HepG2 (cell line): Measurements from ENCODE around the gene CTRL. TPM values are rescaled to one million over a fixed set of nuclear protein-coding genes. Genes with fewer than 3 reads are reported as not detected.
A peak's percentile ranks its signal among the peaks of the same experiment; 100 is the strongest.

Source experiments
- BRD4 ChIP-seq: sonication (generic); formaldehyde crosslinking; IDR thresholded peaks from 2 replicates; pipeline ENCODE4 v1.4.0; 2020; ENCODE audit warnings: missing genetic modification reagents
- FOXA1 ChIP-seq, 2 experiments: fragments of 450-650 bp in 1 of 2; sonication (generic) in 1 of 2; formaldehyde crosslinking in 1 of 2; IDR thresholded peaks; 2 replicates each; pipeline versions ENCODE4 v1.4.0 to v1.6.1; 2016 to 2020; ENCODE audit warnings: missing genetic modification reagents in 1 of 2
- FOXK1 ChIP-seq: sonication (generic); formaldehyde crosslinking; IDR thresholded peaks from 2 replicates; pipeline ENCODE4 v1.4.0; 2020; ENCODE audit warnings: low read depth, missing genetic modification reagents, borderline replicate concordance
- IKZF4 ChIP-seq: sonication (generic); formaldehyde crosslinking; IDR thresholded peaks from 2 replicates; pipeline ENCODE4 v1.5.1; 2020; ENCODE audit warnings: borderline replicate concordance, mild to moderate bottlenecking, low read depth, missing genetic modification reagents; ENCODE audit errors: not compliant biosample characterization
- MAX ChIP-seq: IDR thresholded peaks from 2 replicates; pipeline ENCODE4 v1.6.1; 2012; ENCODE audit warnings: inconsistent platforms
- MLXIP ChIP-seq: sonication (generic); formaldehyde crosslinking; IDR thresholded peaks from 2 replicates; pipeline ENCODE4 v1.9.0; 2021; ENCODE audit warnings: missing genetic modification reagents, borderline replicate concordance
- NCOR1 ChIP-seq: fragments of 200-600 bp; sonication (generic); IDR thresholded peaks from 2 replicates; pipeline ENCODE4 v1.7.0; 2017; ENCODE audit warnings: antibody characterized with exemption, low read length, borderline replicate concordance
- TEAD2 ChIP-seq: sonication (generic); formaldehyde crosslinking; IDR thresholded peaks from 2 replicates; pipeline ENCODE4 v1.9.0; 2021; ENCODE audit warnings: missing genetic modification reagents
- THYN1 ChIP-seq: sonication (generic); formaldehyde crosslinking; IDR thresholded peaks from 2 replicates; pipeline ENCODE4 v1.8.1; 2023; ENCODE audit warnings: low read depth, mild to moderate bottlenecking, moderate library complexity, missing genetic modification reagents, borderline replicate concordance
- USF2 ChIP-seq, 2 experiments: sonication (generic) in 1 of 2; formaldehyde crosslinking in 1 of 2; IDR thresholded peaks; 2 replicates each; pipeline versions ENCODE4 v1.5.1 to v1.6.1; 2011 to 2020; ENCODE audit warnings: borderline replicate concordance in 1 of 2, low read depth in 1 of 2, low read length in 1 of 2, mild to moderate bottlenecking in 1 of 2, missing genetic modification reagents in 1 of 2, moderate library complexity in 1 of 2
- ZFP91 ChIP-seq: sonication (generic); formaldehyde crosslinking; IDR thresholded peaks from 2 replicates; pipeline ENCODE4 v1.9.0; 2022; ENCODE audit warnings: missing genetic modification reagents, mild to moderate bottlenecking, borderline replicate concordance
- ZNF317 ChIP-seq: sonication (generic); formaldehyde crosslinking; IDR thresholded peaks from 2 replicates; pipeline ENCODE4 v1.5.0; 2020; ENCODE audit warnings: mild to moderate bottlenecking, missing genetic modification reagents
- ZNF326 ChIP-seq: sonication (generic); formaldehyde crosslinking; IDR thresholded peaks from 2 replicates; pipeline ENCODE4 v1.4.0; 2020; ENCODE audit warnings: missing genetic modification reagents, borderline replicate concordance
- ZNF629 ChIP-seq: sonication (generic); formaldehyde crosslinking; conservative IDR thresholded peaks from 2 replicates; pipeline ENCODE4 v1.5.0; 2020; ENCODE audit warnings: missing genetic modification reagents
- ZNF770 ChIP-seq: sonication (generic); formaldehyde crosslinking; IDR thresholded peaks from 2 replicates; pipeline ENCODE4 v1.5.0; 2020; ENCODE audit warnings: mild to moderate bottlenecking, missing genetic modification reagents
- ZSCAN5A ChIP-seq: sonication (generic); formaldehyde crosslinking; IDR thresholded peaks from 2 replicates; pipeline ENCODE4 v1.8.0; 2022; ENCODE audit warnings: mild to moderate bottlenecking, missing genetic modification reagents, borderline replicate concordance
- polyA plus RNA-seq, 8 experiments: library from polyadenylated mRNA; depleted of rRNA in 3 of 8; stranded (reverse) in 7 of 8; unstranded in 1 of 8; fragments of >200 nt; fragmentation: Illumina TruSeq in 4 of 8; extraction: Trizol in 4 of 8; gene quantifications; 2 replicates each; pipeline versions ENCODE4 v1.2.1 to v1.2.3, GENCODE V29; 2011 to 2016; ENCODE audit warnings: low read depth in 4 of 8, missing spikeins in 1 of 8, mixed read lengths in 1 of 8; ENCODE audit not compliant: insufficient read depth in 1 of 8
- total RNA-seq, 5 experiments: library from RNA; depleted of rRNA; stranded (reverse); fragments of >200 nt; fragmentation: Illumina TruSeq; extraction: Trizol; gene quantifications; 2 replicates each; pipeline ENCODE4 v1.2.3, GENCODE V29; 2016; ENCODE audit warnings: low read depth in 1 of 5

CTRL gene
- total and polyA plus RNA-seq, 2 of the 13 experiments (the other 11 are each of a cell fraction or from before 2014, with no cell fraction given) = 1.9 to 2.7 TPM

GRCh38 chr16:67966549-67967182 is 35.0 kb upstream of the CTRL start (continued):
- TF ChIP-seq ZNF317 (CRISPR knock-in tag) = no peak
- no peak for TF ChIP-seq FOXA1 (IDR thresholded peaks at IDR 0.05)
- no peak for TF ChIP-seq FOXA1 (CRISPR knock-in tag; IDR thresholded peaks at IDR 0.05)
- TF ChIP-seq TEAD2 (CRISPR knock-in tag) = no peak
- no peak for TF ChIP-seq IKZF4
- no peak for TF ChIP-seq NCOR1
- no peak for TF ChIP-seq BRD4 (CRISPR knock-in tag)
- no peak for TF ChIP-seq FOXK1
- no peak for TF ChIP-seq ZNF326 (CRISPR knock-in tag)
- no peak; the same call in 1 of the 2 replicates for TF ChIP-seq ZNF770 (CRISPR knock-in tag)
- no peak for TF ChIP-seq USF2 (IDR thresholded peaks at IDR 0.05; ENCODE audit: low read depth, low read length)
- TF ChIP-seq USF2 (CRISPR knock-in tag; IDR thresholded peaks at IDR 0.05; ENCODE audit: borderline replicate concordance) = no peak
- TF ChIP-seq THYN1 (CRISPR knock-in tag) = no peak
- peak; percentile 72 for TF ChIP-seq ZFP91 (CRISPR knock-in tag)
- TF ChIP-seq ZSCAN5A = no peak
- TF ChIP-seq MLXIP (CRISPR knock-in tag) = no peak
- TF ChIP-seq ZNF629 (CRISPR knock-in tag) = no peak
- TF ChIP-seq MAX = 0 out of 2 replicates have a peak, but pooled peaks have one; percentile 20
